GM06990 (cell line): ENCODE results near the gene TECPR2.

Experiments
- DNase-seq: peaks from one replicate; pipeline ENCODE4 v3.0.0-alpha.2; 2011; ENCODE audit not compliant: insufficient read length; ENCODE audit errors: extremely low read depth
- H3K27me3 ChIP-seq: replicated peaks from 2 replicates; pipeline ENCODE4 v1.6.0; 2011; ENCODE audit warnings: low read length; ENCODE audit not compliant: control insufficient read depth, insufficient read depth
- H3K36me3 ChIP-seq: 2 replicates; pipeline ENCODE4 v1.5.1; 2011; ENCODE audit warnings: low read length; ENCODE audit not compliant: control insufficient read depth, insufficient read depth
- H3K4me3 ChIP-seq: replicated peaks from 2 replicates; pipeline ENCODE4 v1.5.1; 2011; ENCODE audit warnings: low read depth, mild to moderate bottlenecking, control low read depth, low read length
- TF ChIP-seq, protein P1 (sequence below): IDR thresholded peaks from 2 replicates; pipeline ENCODE4 v1.5.1; 2011; ENCODE audit warnings: low read length, control low read depth, mild to moderate bottlenecking, inconsistent platforms; ENCODE audit not compliant: insufficient read depth, poor library complexity, severe bottlenecking

TECPR2 gene

GRCh38 chr14:102418169-102418852 lies 55.6 kb downstream of the TECPR2 start:
- Histone ChIP-seq H3K4me3 (no peak overlapping the region), H3K27me3 (no peaks in the 10 kb centered on the region), H3K36me3 (peaks cover 5% of the 10 kb centered on the region; the same call in 1 of the 2 replicates)
- TF ChIP-seq, protein P1, sequence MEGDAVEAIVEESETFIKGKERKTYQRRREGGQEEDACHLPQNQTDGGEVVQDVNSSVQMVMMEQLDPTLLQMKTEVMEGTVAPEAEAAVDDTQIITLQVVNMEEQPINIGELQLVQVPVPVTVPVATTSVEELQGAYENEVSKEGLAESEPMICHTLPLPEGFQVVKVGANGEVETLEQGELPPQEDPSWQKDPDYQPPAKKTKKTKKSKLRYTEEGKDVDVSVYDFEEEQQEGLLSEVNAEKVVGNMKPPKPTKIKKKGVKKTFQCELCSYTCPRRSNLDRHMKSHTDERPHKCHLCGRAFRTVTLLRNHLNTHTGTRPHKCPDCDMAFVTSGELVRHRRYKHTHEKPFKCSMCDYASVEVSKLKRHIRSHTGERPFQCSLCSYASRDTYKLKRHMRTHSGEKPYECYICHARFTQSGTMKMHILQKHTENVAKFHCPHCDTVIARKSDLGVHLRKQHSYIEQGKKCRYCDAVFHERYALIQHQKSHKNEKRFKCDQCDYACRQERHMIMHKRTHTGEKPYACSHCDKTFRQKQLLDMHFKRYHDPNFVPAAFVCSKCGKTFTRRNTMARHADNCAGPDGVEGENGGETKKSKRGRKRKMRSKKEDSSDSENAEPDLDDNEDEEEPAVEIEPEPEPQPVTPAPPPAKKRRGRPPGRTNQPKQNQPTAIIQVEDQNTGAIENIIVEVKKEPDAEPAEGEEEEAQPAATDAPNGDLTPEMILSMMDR: no peak
- no peak for DNase-seq

GRCh38 chr14:102418853-102419240 lies 56.1 kb downstream of the TECPR2 start:
- TF ChIP-seq, protein P1: no peak
- Histone ChIP-seq H3K4me3 (no peak overlapping the region), H3K27me3 (no peaks in the 10 kb centered on the region), H3K36me3 (peaks cover 5% of the 10 kb centered on the region; the same call in 1 of the 2 replicates)
- no peak for DNase-seq

DNA sequence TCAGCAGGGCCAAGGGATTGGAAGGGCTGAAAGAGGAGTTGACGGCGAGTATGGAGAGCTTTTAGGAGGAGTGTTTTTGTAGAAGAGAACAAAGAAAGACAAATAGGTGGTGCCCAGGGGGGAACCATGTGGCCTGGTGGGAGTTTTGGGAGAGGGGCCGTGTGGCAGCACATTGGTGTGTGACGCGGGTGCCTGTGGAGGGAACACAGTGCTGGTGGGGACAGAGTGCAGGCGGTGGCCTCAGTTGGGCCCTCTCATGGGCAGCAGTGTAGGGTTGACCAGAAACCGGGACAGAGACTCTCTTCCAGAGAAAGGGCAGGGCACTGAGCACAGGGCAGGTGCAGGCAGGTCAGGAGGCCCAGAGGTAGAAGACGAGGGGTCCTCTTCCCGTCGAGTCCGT lies 56.5 kb downstream of the TECPR2 start:
- H3K27me3 ChIP-seq: no peaks in the 10 kb centered on the region
- peaks cover 5% of the 10 kb centered on the region; the same call in 1 of the 2 replicates for H3K36me3 ChIP-seq
- no peak overlapping the region for H3K4me3 ChIP-seq
- TF ChIP-seq, protein P1: no peak
- no peak for DNase-seq

GRCh38 chr14:102419716-102420115 lies 57.0 kb downstream of the TECPR2 start:
- no peaks in the 10 kb centered on the region for H3K27me3 ChIP-seq
- no peak for DNase-seq
- H3K36me3 ChIP-seq: peaks cover 3% of the 10 kb centered on the region; the same call in 1 of the 2 replicates
- H3K4me3 ChIP-seq: no peak overlapping the region
- TF ChIP-seq, protein P1: no peak

- Histone ChIP-seq H3K4me3 (no peak overlapping the region), H3K27me3 (no peaks in the 10 kb centered on the region), H3K36me3 (no peaks in the 10 kb centered on the region; the same call in 1 of the 2 replicates)
- TF ChIP-seq, protein P1: no peak
- DNase-seq: no peak
These were observed 58.8 kb downstream of the TECPR2 start for GRCh38 chr14:102421411-102422057.

- DNase-seq: no peak
- Histone ChIP-seq H3K4me3 (no peak overlapping the region), H3K36me3 (no peaks in the 10 kb centered on the region; the same call in 1 of the 2 replicates), H3K27me3 (no peaks in the 10 kb centered on the region)
- TF ChIP-seq, protein P1: no peak
These were observed 61.8 kb downstream of the TECPR2 start for GRCh38 chr14:102424520-102424919.
